Measurements from ENCODE around the gene CCL3. TPM values are rescaled to one million over a fixed set of nuclear protein-coding genes. Genes with fewer than 3 reads are reported as not detected.
"Not testable (repeated sequence)": the region's sequence is repeated elsewhere in the genome, so short reads cannot be mapped to it uniquely, and the experiment has no call there.

Gene CCL3
- total RNA-seq, 1 donor from 2014 or later: 7.9 TPM

- DNase-seq: no peak
These were observed 4.2 kb downstream of the CCL3 start for GRCh38 chr17:36085765-36086164.

- not testable (repeated sequence) for DNase-seq
These were observed 6.3 kb downstream of the CCL3 start for GRCh38 chr17:36083691-36084090.

GRCh38 chr17:36082482-36083120 is 7.3 kb downstream of the CCL3 start:
- not testable (repeated sequence) for DNase-seq

GRCh38 chr17:36081681-36082471 is 8.1 kb downstream of the CCL3 start:
- DNase-seq: not testable (repeated sequence)

- DNase-seq: no peak
These were observed 15.6 kb downstream of the CCL3 start for GRCh38 chr17:36074365-36074764.

- DNase-seq: no peak
These were observed 17.4 kb downstream of the CCL3 start for GRCh38 chr17:36072431-36073121.

- no peak for DNase-seq
These were observed 18.2 kb downstream of the CCL3 start for GRCh38 chr17:36071751-36072150.

GRCh38 chr17:36070427-36070826 is 19.5 kb downstream of the CCL3 start:
- DNase-seq: no peak

- DNase-seq: no peak
These were observed 20.8 kb downstream of the CCL3 start for GRCh38 chr17:36069136-36069535.

- no peak for DNase-seq
These were observed 21.4 kb downstream of the CCL3 start for GRCh38 chr17:36068524-36068923.

- peak; percentile 2 for DNase-seq
These were observed 23.5 kb downstream of the CCL3 start for GRCh38 chr17:36066365-36066985.

GRCh38 chr17:36063786-36064541 is 26.0 kb downstream of the CCL3 start, which contains the start of gene CCL18:
CCL18 (plus strand) TSS chr17:36064272; CDS start chr17:36064343, 71 bp downstream.
- DNase-seq: no peak

GRCh38 chr17:36060816-36061215 is 29.1 kb downstream of the CCL3 start:
- no peak for DNase-seq

- DNase-seq: no peak
These were observed 30.5 kb downstream of the CCL3 start for GRCh38 chr17:36059406-36059805.

GRCh38 chr17:36057911-36058310 is 32.0 kb downstream of the CCL3 start:
- no peak for DNase-seq

- no peak for DNase-seq
These were observed 33.9 kb downstream of the CCL3 start for GRCh38 chr17:36055921-36056520.

GRCh38 chr17:36055171-36055570 is 34.8 kb downstream of the CCL3 start:
- no peak for DNase-seq

- no peak for DNase-seq
These were observed 40.3 kb downstream of the CCL3 start for GRCh38 chr17:36049643-36050042.

- DNase-seq: no peak
These were observed 41.9 kb downstream of the CCL3 start for GRCh38 chr17:36048066-36048465.
